HG03469 (cell line): ENCODE results near the gene COL4A5.

ENCODE experiments used
- ATAC-seq: cut with Tn5 transposase; IDR thresholded peaks from one replicate; pipeline ENCODE4 v1.9.1; 2021; ENCODE audit warnings: mild to moderate bottlenecking, moderate library complexity, moderate number of reproducible peaks; ENCODE audit not compliant: unreplicated experiment

Gene COL4A5

GRCh38 chrX:108640817-108641216 is 201.2 kb downstream of the COL4A5 start:
- ATAC-seq: peak; percentile 48

- no peak for ATAC-seq
Measured at GRCh38 chrX:108641589-108642272, 202.1 kb downstream of the COL4A5 start.

GRCh38 chrX:108642273-108642628 is 202.6 kb downstream of the COL4A5 start:
- ATAC-seq: no peak

GRCh38 chrX:108664701-108665100 is 225.1 kb downstream of the COL4A5 start:
- no peak for ATAC-seq

- ATAC-seq: no peak
Measured at GRCh38 chrX:108666101-108666500, 226.5 kb downstream of the COL4A5 start.

- no peak for ATAC-seq
Measured at GRCh38 chrX:108671526-108671925, 231.9 kb downstream of the COL4A5 start.

GRCh38 chrX:108696690-108697089 is 257.1 kb downstream of the COL4A5 start:
- ATAC-seq: no peak

GRCh38 chrX:108699368-108699767 is 259.7 kb downstream of the COL4A5 start:
- ATAC-seq: no peak

GRCh38 chrX:108701633-108702032 is 262.0 kb downstream of the COL4A5 start:
- no peak for ATAC-seq

GRCh38 chrX:108702530-108702929 is 262.9 kb downstream of the COL4A5 start:
- ATAC-seq: no peak

- no peak for ATAC-seq
Measured at GRCh38 chrX:108704839-108705238, 265.2 kb downstream of the COL4A5 start.

- ATAC-seq: no peak
Measured at GRCh38 chrX:108712886-108713285, 273.2 kb downstream of the COL4A5 start.

- ATAC-seq: no peak
Measured at GRCh38 chrX:108722561-108722960, 282.9 kb downstream of the COL4A5 start.

- ATAC-seq: no peak
Measured at GRCh38 chrX:108726748-108727147, 287.1 kb downstream of the COL4A5 start.

GRCh38 chrX:108731153-108731552 is 291.5 kb downstream of the COL4A5 start:
- ATAC-seq: no peak

- ATAC-seq: no peak
Measured at GRCh38 chrX:108732630-108733321, 293.1 kb downstream of the COL4A5 start.

GRCh38 chrX:108734426-108734825 is 294.8 kb downstream of the COL4A5 start:
- no peak for ATAC-seq

- ATAC-seq: no peak
Measured at GRCh38 chrX:108735091-108735678, 295.5 kb downstream of the COL4A5 start.

GRCh38 chrX:108735679-108736508 is 296.3 kb downstream of the COL4A5 start:
- no peak for ATAC-seq

- no peak for ATAC-seq
Measured at GRCh38 chrX:108736509-108737479, 297.2 kb downstream of the COL4A5 start, which contains the start of gene IRS4. Gene IRS4 (minus strand): TSS chrX:108736563.
